ENCODE data around the gene ANKS1B. TPM values are rescaled to one million over a fixed set of nuclear protein-coding genes. Genes with fewer than 3 reads are reported as not detected.

ANKS1B gene
- total RNA-seq, 6 experiments from 2014 or later = 0.31 to 0.66 (median 0.37) TPM

GRCh38 chr12:98738002-98738401 is 1246.7 kb downstream of the ANKS1B start:
- no peak overlapping the region for H3K27ac Mint-ChIP-seq
- H3K4me3 Mint-ChIP-seq = no peak overlapping the region
- peaks cover 23% of the 10 kb centered on the region for H3K36me3 Mint-ChIP-seq (ENCODE audit: low read depth)
- H3K9me3 Mint-ChIP-seq = peaks cover 8% of the 10 kb centered on the region
- peaks cover 51% of the 10 kb centered on the region for H3K4me1 Mint-ChIP-seq (ENCODE audit: low read depth)
- no peak for TF ChIP-seq CTCF (IDR thresholded peaks at IDR 0.05)
- DNase-seq = no peak
- H3K27me3 Mint-ChIP-seq (ENCODE audit: insufficient read depth) = no peaks in the 10 kb centered on the region

- no peak for DNase-seq
Observed at GRCh38 chr12:98737322-98737712, 1247.4 kb downstream of the ANKS1B start.

GRCh38 chr12:98736352-98737321 is 1248.1 kb downstream of the ANKS1B start:
- Mint-ChIP-seq H3K4me1 (ENCODE audit: low read depth) (peaks cover 48% of the 10 kb centered on the region), H3K27me3 (ENCODE audit: insufficient read depth) (no peaks in the 10 kb centered on the region), H3K4me3 (peak overlapping the region; percentile 7; the same call in 1 of the 2 replicates), H3K36me3 (ENCODE audit: low read depth) (peaks cover 31% of the 10 kb centered on the region), H3K27ac (no peak overlapping the region), H3K9me3 (peaks cover 8% of the 10 kb centered on the region)
- DNase-seq = no peak
- TF ChIP-seq CTCF (IDR thresholded peaks at IDR 0.05) = no peak

More at GRCh38 chr12:98737322-98737712, 1247.4 kb downstream of the ANKS1B start:
- TF ChIP-seq CTCF (IDR thresholded peaks at IDR 0.05) = no peak
- H3K4me1 Mint-ChIP-seq (ENCODE audit: low read depth) = peaks cover 51% of the 10 kb centered on the region
- peaks cover 8% of the 10 kb centered on the region for H3K9me3 Mint-ChIP-seq
- H3K4me3 Mint-ChIP-seq = peak overlapping the region; percentile 7; the same call in 1 of the 2 replicates
- H3K36me3 Mint-ChIP-seq (ENCODE audit: low read depth) = peaks cover 26% of the 10 kb centered on the region
- no peaks in the 10 kb centered on the region for H3K27me3 Mint-ChIP-seq (ENCODE audit: insufficient read depth)
- no peak overlapping the region for H3K27ac Mint-ChIP-seq

GRCh38 chr12:98735821-98736220 is 1248.9 kb downstream of the ANKS1B start:
- Mint-ChIP-seq H3K9me3 (no peaks in the 10 kb centered on the region), H3K27me3 (ENCODE audit: insufficient read depth) (no peaks in the 10 kb centered on the region), H3K4me3 (no peak overlapping the region), H3K36me3 (ENCODE audit: low read depth) (peaks cover 28% of the 10 kb centered on the region), H3K27ac (no peak overlapping the region), H3K4me1 (ENCODE audit: low read depth) (peaks cover 40% of the 10 kb centered on the region)
- no peak for DNase-seq
- no peak for TF ChIP-seq CTCF (IDR thresholded peaks at IDR 0.05)

GRCh38 chr12:98733667-98734350 is 1250.9 kb downstream of the ANKS1B start:
- Mint-ChIP-seq H3K4me1 (ENCODE audit: low read depth) (peaks cover 39% of the 10 kb centered on the region), H3K27me3 (ENCODE audit: insufficient read depth) (no peaks in the 10 kb centered on the region), H3K36me3 (ENCODE audit: low read depth) (peaks cover 24% of the 10 kb centered on the region), H3K9me3 (no peaks in the 10 kb centered on the region), H3K27ac (no peak overlapping the region; the same call in 1 of the 2 replicates), H3K4me3 (no peak overlapping the region)
- DNase-seq = no peak
- TF ChIP-seq CTCF (IDR thresholded peaks at IDR 0.05) = no peak
